SW480 (cell line): ENCODE measurements around the gene WDR87.
A peak's percentile ranks its signal among the peaks of the same experiment; 100 is the strongest.
"Not testable (repeated sequence)": the region's sequence is repeated elsewhere in the genome, so short reads cannot be mapped to it uniquely, and the experiment has no call there.

ENCODE experiments used
- DNase-seq: peaks from one replicate; pipeline ENCODE4 v3.0.0-alpha.2; 2016; ENCODE audit warnings: low spot score

The WDR87 gene

DNA sequence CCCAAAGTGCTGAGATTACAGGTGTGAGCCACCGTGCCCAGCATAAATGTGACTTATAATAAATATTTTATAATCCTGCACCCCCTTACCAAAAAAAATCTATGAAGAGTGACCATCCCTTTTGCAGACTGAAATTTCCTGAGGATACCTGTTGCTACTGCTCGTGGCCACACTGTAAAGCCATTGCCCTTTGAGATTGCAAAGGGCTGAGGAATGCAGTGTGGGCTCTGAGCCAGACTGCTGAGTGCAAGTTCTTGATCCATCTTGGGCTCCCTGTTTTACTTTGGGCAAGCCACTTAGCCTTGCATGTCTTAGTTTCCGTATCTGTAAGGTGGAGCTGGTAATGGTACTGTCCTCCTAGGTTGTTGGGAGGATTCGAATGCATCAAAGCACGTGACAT, 24.0 kb upstream of the WDR87 start:
- no peak for DNase-seq

DNA sequence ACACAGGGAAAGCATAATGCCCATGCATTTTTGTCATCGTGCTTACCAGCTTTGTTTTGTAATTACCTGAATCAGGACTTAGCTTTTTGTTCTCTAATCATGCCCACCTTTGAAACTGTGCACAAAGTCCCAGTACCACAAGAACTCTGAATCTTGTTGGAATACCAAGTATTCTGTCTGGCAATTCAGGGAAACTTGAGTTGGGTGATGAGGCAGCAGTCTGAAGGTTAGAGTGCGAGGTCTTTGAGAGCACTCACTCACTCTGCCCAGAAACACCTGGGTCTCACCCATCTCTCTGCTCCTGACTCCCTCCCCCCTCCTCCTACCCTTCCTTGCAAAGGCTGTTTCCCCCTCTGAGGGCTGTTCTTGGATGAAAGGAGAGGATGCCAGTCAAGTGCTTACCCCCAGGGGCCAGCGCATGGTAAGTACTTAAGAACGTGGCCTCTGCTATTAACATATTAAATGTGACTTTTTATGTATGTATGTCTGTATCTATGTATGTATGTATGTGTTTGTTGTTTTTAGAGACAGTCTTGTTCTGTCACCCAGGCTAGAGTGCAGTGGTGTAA, 23.0 kb upstream of the WDR87 start:
- DNase-seq = no peak

DNA sequence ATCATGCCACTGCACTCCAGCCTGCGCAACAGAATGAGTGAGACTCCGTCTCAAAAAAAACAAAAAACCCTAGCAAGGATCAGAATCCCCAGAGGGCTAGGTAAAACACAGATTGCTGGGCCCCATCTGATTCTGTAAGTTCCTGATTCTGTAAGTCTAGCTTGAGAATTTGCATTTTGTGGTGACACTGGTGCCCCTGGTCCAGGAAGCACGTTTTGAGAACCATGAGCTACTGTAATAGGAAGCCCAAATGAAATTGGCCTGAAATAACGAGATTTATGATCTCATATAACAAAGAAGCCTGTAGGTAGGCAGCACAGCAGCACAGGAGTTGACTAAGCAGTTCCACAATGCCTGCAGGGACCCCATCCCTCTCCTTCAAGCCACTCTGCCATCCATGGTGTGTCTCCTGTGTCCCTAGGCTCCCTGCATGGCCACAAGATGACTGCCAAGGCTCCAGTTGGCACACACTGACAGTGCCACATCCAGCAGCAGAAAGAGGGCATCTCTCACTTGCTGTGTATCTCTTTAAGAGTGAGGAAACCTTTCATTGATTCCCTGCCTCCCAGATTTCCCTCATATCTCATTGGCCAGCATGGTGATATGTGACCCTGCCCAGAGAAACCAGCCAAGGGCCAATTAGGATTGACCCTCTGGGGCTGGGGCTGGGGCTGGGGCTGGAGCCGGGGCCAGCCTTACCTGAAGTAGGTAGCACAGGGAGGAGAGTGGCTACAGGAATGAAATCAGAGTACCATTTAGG, 22.3 kb upstream of the WDR87 start:
- DNase-seq = no peak

- DNase-seq = no peak
These were observed 20.3 kb upstream of the WDR87 start for GRCh38 chr19:37926711-37927110.

DNA sequence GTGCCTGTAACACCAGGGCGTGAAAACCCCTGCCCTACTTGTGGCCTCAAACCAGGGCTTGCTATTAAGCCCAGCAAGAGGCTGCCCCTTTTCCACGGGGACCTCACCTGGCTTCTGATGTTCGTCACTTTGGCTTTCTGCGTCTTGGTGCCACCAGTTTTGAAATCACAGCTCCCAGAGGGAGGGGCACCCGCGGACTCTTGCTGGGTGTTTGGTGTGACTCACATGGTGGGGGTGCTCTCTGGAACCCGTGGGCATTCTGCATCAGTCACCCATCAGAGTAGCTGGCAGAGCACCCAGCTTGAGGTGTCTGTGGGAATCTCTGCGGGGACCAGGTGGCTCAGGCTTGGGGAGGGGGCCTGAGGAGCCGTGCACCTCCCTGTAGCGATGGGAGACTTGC, 19.9 kb upstream of the WDR87 start:
- DNase-seq = no peak

- no peak for DNase-seq
These were observed 18.8 kb upstream of the WDR87 start for GRCh38 chr19:37925212-37925611.

DNA sequence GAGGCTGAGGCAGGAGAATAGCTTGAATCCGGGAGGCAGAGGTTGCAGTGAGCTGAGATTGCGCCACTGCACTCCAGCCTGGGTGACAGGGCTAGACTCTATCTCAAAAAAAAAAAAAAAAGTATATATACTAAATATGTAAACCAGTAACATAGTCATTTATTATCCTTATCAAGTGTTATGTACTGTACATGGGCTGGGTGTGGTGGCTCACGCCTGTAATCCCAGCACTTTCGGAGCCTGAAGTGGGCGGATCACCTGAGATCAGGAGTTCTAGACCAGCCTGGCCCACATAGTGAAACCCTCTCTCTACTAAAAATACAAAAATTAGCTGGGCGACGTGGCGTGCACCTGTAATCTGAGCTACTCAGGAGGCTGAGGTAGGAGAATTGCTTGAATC, 18.2 kb upstream of the WDR87 start:
- not testable (repeated sequence) for DNase-seq

- no peak for DNase-seq
These were observed 14.4 kb upstream of the WDR87 start for GRCh38 chr19:37920591-37921450.

GRCh38 chr19:37914908-37915307, 8.5 kb upstream of the WDR87 start:
- DNase-seq = no peak

DNA sequence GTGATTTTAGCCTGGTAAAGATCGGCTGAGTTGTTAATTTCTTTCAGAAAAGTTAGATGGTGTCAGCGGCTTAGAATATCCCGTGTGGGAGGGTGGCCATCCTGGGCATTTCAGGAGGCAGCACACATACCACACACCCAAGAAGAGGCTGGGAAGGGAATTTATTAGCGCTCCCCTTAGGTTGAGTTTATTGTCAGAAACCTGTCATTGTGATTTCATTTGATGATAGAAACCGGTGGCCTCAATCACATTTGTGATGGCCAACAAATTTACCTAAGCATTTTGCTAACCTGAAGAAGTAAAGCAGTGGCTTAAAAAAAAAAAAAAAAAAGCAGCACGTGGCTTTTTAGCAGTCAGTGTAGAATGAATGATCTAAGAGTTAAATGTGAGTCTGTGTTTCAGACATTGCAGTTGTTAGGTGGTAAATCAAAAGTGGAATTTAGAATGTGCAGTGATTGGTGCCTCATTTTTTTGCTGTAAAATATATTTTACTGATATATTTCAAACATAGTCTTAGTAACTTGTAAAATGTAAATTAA, 3.3 kb upstream of the WDR87 start:
- DNase-seq = no peak

DNA sequence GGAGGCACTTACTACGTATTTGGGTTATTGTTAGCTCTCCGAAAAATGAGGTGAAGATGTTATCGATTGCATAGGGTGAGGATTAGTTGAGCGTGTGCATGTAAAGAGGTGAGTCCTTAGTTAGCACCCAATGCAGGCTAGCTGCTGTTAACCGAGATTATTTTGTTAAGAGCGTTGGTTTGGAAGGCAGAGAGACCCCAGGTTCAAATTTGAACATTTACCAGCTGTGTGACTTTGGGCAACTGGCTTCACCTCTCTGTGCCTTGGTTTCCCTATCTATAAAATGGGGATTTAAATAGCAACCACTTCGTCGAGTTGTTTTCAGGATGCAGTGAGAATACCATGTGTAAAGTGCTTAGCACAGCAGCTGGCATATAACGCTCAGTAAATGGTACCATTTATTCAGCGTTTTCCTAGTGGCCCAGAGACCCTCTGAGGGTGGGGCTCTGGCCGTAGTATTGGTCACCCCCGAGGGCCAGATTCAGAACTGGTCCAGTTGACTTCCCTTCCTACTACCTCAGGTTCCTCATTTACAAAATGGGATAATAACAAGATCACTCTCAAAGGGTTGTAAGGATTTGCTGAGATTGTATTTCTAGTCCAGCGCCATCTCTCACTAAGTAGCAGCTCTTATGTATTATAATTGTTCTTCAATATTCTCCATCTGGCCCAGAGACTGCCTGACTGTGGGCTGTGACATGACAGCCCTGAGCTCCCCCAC, 1.5 kb upstream of the WDR87 start:
- DNase-seq = no peak

- peak; percentile 99 for DNase-seq
These were observed 708 bp upstream of the WDR87 start, which contains the start of gene SIPA1L3 for GRCh38 chr19:37906869-37907734. Gene SIPA1L3 (plus strand): TSS chr19:37907208. CDS start chr19:38081566, 174,358 bp downstream.

DNA sequence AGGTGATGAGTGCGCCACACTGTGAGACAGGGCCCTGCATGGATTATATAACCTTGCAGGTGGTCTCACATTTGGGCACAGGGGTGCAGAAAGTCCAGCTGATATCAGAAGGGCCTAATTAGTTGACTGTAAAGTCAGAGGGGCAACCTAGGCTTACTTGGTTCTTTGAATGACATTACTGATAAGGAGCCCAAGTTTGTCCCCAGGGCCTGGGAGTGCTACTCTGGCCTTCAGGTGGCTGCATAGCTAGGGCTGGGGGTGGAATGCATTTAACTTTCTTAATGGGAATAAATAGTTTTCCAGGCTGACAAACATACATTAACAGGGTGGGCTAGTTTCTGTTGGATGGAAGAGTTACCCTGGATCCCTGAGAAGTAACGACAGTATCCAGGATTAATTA, 3.3 kb downstream of the WDR87 start:
- no peak for DNase-seq

DNA sequence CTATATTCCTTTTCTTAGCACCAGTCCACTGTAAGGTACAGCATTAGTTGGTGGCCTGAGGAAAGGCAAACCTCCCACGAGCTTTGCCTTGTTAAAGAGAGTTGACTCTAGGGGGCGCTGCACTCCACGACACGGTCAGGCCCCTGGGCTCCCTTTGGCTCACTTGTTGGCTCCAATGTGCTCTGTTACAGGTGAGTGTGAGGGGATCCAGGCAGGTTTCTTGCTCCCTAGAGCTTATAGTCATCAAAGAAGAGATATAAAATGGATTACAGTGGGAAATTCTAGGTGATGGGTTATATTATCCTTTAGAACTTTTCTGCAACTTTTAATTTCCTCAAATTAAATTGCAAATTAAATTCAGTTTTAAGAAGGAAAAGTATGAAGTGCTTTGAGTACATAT, 3.7 kb downstream of the WDR87 start:
- peak; percentile 89 for DNase-seq

DNA sequence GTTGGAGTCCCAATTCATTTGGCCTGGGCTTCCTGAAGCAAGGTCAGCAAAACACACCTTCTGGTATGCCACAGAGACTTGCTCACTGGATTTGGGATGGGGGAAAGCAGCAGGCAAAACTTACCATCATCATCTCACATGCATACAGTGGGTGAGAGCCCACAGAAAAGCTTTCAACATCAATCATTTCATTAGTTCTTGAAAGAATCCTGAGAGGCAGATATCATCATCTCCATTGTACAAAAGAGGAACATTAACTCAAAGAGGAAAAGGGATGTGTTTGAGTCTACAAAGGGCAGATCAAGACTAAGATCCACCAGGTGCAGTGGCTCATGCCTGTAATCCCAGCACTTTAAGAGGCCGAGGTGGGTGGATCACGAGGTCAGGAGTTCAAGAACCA, 6.4 kb downstream of the WDR87 start:
- no peak for DNase-seq

DNA sequence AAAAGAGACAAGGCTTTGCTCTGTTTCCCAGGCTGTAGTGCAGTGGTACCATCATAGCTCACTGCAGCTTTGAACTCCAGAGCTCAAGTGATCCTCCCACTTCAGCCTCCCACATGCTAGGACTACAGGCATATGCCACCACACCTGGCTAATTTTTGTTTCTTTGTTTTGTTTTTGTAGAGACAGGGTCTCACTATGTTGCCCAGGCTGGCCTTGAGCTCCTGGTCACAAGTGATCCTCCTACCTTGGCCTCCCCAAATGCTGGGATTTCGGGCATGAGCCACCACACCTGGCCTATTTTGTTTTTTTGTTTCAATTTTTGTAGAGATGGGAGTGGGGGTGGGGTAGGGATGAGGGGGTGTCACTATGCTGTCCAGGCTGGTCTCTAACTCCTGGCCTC, 6.9 kb downstream of the WDR87 start:
- no peak for DNase-seq

DNA sequence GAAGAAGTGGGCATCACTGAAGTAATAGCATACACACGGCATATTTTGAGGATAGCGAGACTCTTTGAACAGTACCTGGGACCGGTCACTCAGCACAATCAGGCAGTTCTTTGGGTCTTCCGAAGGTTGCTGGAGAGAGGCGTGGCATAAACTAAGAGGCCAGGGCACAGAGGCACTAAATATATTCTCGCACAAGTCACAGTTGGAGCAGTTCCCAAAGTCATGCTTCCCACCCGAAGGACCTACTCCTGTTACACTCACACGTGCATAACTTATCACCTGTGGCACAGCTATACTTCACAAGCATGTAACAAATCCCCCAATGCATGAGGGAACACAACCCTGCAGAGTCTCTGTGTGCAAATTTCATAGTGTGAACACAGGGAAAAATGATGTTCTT, 10.2 kb downstream of the WDR87 start:
- no peak for DNase-seq

GRCh38 chr19:37893845-37894575, 12.4 kb downstream of the WDR87 start:
- DNase-seq = peak; percentile 66

DNA sequence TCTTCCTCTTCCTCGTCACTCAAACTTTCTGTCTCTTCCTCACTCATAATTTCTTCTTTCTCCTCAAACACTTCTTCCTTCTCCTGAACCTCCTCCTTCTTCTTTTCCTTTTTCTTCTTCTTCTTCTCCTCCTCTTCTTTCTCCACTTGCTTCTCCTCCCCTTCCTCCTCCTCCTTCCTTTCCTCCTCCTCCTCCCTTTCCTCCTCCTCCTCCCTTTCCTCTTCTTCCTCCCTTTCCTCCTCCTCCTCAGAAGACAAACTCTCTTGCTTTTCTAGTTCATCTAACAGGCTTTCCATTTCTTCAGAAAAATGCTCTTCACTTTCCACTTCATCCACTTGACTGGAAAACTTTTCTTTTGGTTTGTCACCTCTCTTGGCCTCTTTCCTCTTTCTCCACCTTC, 19.8 kb downstream of the WDR87 start:
- DNase-seq = no peak

DNA sequence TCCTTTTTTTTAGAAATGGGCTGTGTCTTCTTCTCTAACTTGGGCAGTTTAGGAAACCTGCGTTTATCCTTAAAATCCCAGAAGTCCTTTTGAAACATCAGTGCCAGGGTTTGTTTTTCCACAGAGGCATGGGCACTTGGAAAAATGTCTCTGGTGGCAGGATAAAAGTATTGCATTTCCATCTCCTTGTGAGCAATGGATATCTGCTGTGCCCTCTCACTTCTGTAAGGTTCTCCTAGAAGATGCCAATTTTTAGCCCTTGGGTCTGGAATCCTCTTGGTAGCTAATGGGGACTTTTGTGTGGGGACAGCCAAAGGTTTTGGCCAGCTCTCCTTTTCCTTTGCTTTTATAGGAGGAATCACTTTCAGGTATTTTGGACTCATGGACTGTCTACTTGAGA, 21.0 kb downstream of the WDR87 start:
- no peak for DNase-seq
